GM23248 (cell line): ENCODE results near the gene VIPR2. TPM values are rescaled to one million over a fixed set of nuclear protein-coding genes. Genes with fewer than 3 reads are reported as not detected.

Experiments used
- DNase-seq: peaks from one replicate; pipeline ENCODE4 v3.0.0-alpha.2; 2015
- H2AFZ ChIP-seq: fragments of 200-600 bp; sonication (generic); 2 replicates; pipeline ENCODE4 v1.6.1; 2016; ENCODE audit warnings: antibody characterized with exemption
- H3F3A ChIP-seq: fragments of 200-600 bp; sonication (generic); 2 replicates; pipeline ENCODE4 v1.6.1; 2016; ENCODE audit warnings: mild to moderate bottlenecking, antibody characterized with exemption, mixed run types; ENCODE audit not compliant: insufficient read depth
- H3K27ac ChIP-seq: fragments of 200-600 bp; sonication (generic); 2 replicates; pipeline ENCODE4 v1.5.1; 2016; ENCODE audit warnings: mild to moderate bottlenecking
- H3K27me3 ChIP-seq: fragments of 200-600 bp; sonication (generic); replicated peaks from 2 replicates; pipeline ENCODE4 v1.6.1; 2016; ENCODE audit warnings: mild to moderate bottlenecking; ENCODE audit not compliant: insufficient read depth
- H3K36me3 ChIP-seq: fragments of 200-600 bp; sonication (generic); 2 replicates; pipeline ENCODE4 v1.6.1; 2016; ENCODE audit warnings: low read depth, mild to moderate bottlenecking
- H3K4me1 ChIP-seq: fragments of 200-600 bp; sonication (generic); 2 replicates; pipeline ENCODE4 v1.6.1; 2016; ENCODE audit warnings: mild to moderate bottlenecking; ENCODE audit not compliant: insufficient read depth
- H3K4me2 ChIP-seq: fragments of 200-600 bp; sonication (generic); one replicate; pipeline ENCODE4 v1.6.1; 2016; ENCODE audit warnings: mild to moderate bottlenecking; ENCODE audit not compliant: unreplicated experiment
- H3K4me3 ChIP-seq: fragments of 200-600 bp; sonication (generic); 2 replicates; pipeline ENCODE4 v1.5.1; 2016; ENCODE audit warnings: mild to moderate bottlenecking
- H3K79me2 ChIP-seq: fragments of 200-600 bp; sonication (generic); 2 replicates; pipeline ENCODE4 v1.6.1; 2016; ENCODE audit warnings: mild to moderate bottlenecking; ENCODE audit not compliant: insufficient read depth
- H3K9ac ChIP-seq: fragments of 200-600 bp; sonication (generic); 2 replicates; pipeline ENCODE4 v1.6.1; 2016; ENCODE audit warnings: mild to moderate bottlenecking
- H3K9me2 ChIP-seq: fragments of 200-600 bp; sonication (generic); 2 replicates; pipeline ENCODE4 v1.6.1; 2016; ENCODE audit warnings: mixed run types, mild to moderate bottlenecking, moderate library complexity; ENCODE audit not compliant: insufficient read depth
- H3K9me3 ChIP-seq: fragments of 200-600 bp; sonication (generic); one replicate; pipeline ENCODE4 v1.6.1; 2017; ENCODE audit warnings: low read depth
- H4K20me1 ChIP-seq: fragments of 200-600 bp; sonication (generic); 2 replicates; pipeline ENCODE4 v1.6.0; 2016; ENCODE audit not compliant: insufficient read depth
- EZH2 ChIP-seq: fragments of 200-600 bp; sonication (generic); IDR thresholded peaks from 2 replicates; pipeline ENCODE4 v1.6.1; 2018; ENCODE audit warnings: antibody characterized with exemption, mild to moderate bottlenecking; ENCODE audit not compliant: insufficient read depth, poor library complexity, severe bottlenecking
- EZH2phosphoT487 ChIP-seq: fragments of 200-600 bp; sonication (generic); IDR thresholded peaks from 2 replicates; pipeline ENCODE4 v1.6.1; 2018; ENCODE audit warnings: antibody characterized with exemption, moderate library complexity, mild to moderate bottlenecking, low read depth; ENCODE audit not compliant: insufficient read depth
- WGBS, 2 experiments: methylation state at CpG; one replicate each; pipeline ENCODE4 v1.1.6; 2015 to 2017; ENCODE audit warnings: low lambda C conversion rate in 2 of 2, low coverage in 1 of 2; ENCODE audit errors: missing lambda C conversion rate in 2 of 2; 5-methylcytosine and 5-hydroxymethylcytosine counted together
- in situ Hi-C: fragments of 300-500 bp; cut with MboI; formaldehyde crosslinking; loops from 2 replicates; pipeline ENCODE4 v1.15.0; 2020
- polyA plus RNA-seq: library from polyadenylated mRNA; unstranded; fragments of >200 nt; fragmentation: Nextera tagmentation; extraction: Ambion mirVana; gene quantifications from 2 replicates; pipeline ENCODE4 v1.2.1, GENCODE V29; 2016
- total RNA-seq: library from RNA; depleted of rRNA; stranded (reverse); fragments of >200 nt; shearing (Covaris generic); gene quantifications from 2 replicates; pipeline ENCODE4 v1.2.3, GENCODE V29; 2014

Gene VIPR2
- total and polyA plus RNA-seq, 2 experiments from 2014 or later: not detected

DNA sequence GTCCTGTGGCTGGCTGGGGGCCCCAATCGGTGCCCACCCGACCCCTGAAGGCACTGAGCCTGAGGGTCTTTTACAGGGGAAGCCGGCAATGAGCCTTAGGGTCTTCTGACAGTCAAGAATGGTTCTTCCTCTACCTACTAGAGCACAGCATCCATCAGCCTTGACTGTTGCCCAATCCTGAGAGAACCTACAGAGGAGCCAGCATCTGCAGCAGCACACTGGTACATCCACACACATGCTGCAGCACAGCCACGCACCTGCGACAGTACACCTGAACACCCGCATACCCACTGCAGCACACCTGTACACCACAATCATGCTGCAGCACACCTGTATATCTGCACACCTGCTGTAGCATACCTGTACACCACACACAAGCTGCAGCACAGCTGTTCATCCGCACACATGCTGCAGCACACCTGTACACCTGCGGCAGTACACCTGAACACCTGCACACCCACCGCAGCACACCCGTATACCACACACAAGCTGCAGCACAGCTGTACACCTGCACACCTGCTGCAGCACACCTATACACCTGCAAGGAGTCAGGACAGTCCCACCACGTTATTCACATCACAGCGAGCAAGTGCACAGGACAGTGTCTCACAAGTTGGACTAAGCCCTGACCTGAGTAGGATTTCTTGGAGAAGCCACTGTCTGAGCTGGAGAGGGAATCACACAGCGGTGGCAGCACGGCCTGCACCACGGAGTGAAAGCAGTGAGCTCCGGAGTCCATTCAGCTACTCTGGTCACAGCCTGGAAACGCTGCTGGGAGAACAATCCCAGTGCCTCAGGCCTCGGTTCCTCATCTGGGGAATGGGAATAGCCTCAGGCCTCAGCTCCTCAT, 56.4 kb downstream of the VIPR2 start:
- DNase-seq: no peak
- Histone ChIP-seq H3K27ac (no peak overlapping the region), H3F3A (no peaks in the 10 kb centered on the region), H3K79me2 (no peaks in the 10 kb centered on the region), H3K4me3 (no peak overlapping the region), H2AFZ (no peak overlapping the region), H3K9me3 (no peaks in the 10 kb centered on the region), H3K27me3 (no peaks in the 10 kb centered on the region), H4K20me1 (no peaks in the 10 kb centered on the region), H3K9me2 (no peaks in the 10 kb centered on the region), H3K9ac (no peak overlapping the region), H3K4me2 (no peak overlapping the region), H3K36me3 (no peaks in the 10 kb centered on the region), H3K4me1 (no peaks in the 10 kb centered on the region)
- no peak for TF ChIP-seq EZH2phosphoT487
- TF ChIP-seq EZH2: no peak
- WGBS, 2 experiments: 43 to 47% methylated on average over 18 of the region's 18 CpGs
- in situ Hi-C loops: no loop called here

DNA sequence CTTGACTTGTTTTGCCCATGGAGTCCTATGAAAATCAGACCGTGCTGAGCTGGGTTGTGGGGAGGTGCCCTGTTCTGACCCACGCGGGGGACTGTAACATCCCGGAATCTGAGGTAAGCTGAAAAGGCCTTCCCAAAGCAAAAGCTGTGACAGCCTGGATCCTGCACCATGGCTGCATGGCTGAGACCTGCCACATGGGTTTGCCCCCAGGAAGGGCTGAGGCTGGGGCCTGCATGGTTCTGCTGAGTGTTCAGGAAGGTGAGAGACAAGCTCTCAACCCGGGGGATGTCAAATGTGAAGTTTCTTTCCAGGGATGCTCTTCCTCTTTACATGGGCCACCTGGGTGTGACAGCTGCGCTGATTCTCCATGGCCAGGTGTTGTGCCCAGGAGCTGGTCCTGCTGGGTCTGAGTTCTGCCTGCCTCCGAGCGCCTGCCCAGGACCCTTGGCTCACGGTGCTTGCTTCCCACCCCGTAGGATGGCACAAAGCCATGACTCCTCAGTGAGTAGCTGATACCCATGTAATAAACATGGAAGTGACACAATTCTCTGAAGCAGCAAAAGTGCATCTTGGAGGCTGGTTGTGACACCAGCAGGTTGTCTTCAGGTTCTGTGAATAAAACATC, 58.3 kb downstream of the VIPR2 start:
- DNase-seq: no peak
- WGBS, 2 experiments: 26 to 27% methylated on average over 10 of the region's 10 CpGs
- H3K9me2 ChIP-seq: no peaks in the 10 kb centered on the region

DNA sequence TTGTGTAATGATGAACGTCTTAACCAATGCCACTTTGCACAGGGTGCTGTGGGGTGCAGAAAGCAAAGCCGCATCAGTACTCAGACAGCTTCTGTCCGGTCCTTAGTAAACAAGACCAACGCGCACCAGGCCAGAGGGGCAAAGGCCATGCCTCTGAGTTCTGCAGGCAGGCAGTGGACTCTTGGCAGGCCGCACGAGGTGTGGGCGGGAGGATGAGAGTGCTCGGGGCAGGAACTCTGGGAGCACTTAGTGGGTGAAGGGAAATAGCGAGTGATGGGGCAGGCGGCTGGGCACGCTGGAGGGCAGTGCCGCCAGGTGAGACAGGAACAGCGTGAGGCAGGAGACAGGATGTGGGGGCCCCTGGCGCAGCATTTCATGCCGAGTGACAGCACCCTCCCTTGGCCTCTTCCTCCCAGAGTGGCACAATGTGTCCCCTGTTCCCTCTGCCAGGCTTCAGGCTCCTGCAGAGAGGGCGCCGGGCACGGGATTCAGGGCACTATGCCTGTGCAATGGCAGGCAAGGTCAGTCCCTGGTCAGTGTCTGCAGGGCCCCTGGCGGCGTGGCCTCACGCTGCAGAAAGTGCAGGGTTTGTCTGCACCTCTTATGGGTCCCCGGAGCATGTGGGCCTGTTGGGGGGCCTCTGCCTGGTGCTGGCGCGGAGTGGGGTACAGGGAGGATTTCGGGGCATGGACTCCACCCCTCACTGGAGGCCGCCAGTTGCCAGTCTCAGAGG, 60.4 kb downstream of the VIPR2 start:
- Histone ChIP-seq H3K79me2 (no peaks in the 10 kb centered on the region), H3K27ac (no peak overlapping the region), H2AFZ (no peak overlapping the region), H3K9me2 (no peaks in the 10 kb centered on the region), H3K4me1 (no peaks in the 10 kb centered on the region), H3K36me3 (no peaks in the 10 kb centered on the region), H3K9ac (no peak overlapping the region), H3K27me3 (no peaks in the 10 kb centered on the region), H3K9me3 (no peaks in the 10 kb centered on the region), H3K4me2 (no peak overlapping the region), H3K4me3 (no peak overlapping the region), H3F3A (no peaks in the 10 kb centered on the region), H4K20me1 (no peaks in the 10 kb centered on the region)
- DNase-seq: no peak
- in situ Hi-C loops: no loop called here
- TF ChIP-seq EZH2 (no peak), EZH2phosphoT487 (no peak)
- WGBS, 2 experiments: 45% methylated on average over 27 of the region's 27 CpGs

More for the DNA sequence above, 58.3 kb downstream of the VIPR2 start:
- in situ Hi-C loops: no loop called here
- H3K9me3 ChIP-seq: no peaks in the 10 kb centered on the region
- H3K79me2 ChIP-seq: no peaks in the 10 kb centered on the region
- H3K4me2 ChIP-seq: no peak overlapping the region
- H3K4me1 ChIP-seq: no peaks in the 10 kb centered on the region
- no peaks in the 10 kb centered on the region for H3K36me3 ChIP-seq
- no peak overlapping the region for H3K9ac ChIP-seq
- no peak overlapping the region for H2AFZ ChIP-seq
- TF ChIP-seq EZH2phosphoT487 (no peak), EZH2 (no peak)
- no peak overlapping the region for H3K27ac ChIP-seq
- no peaks in the 10 kb centered on the region for H4K20me1 ChIP-seq
- H3K4me3 ChIP-seq: no peak overlapping the region
- H3F3A ChIP-seq: no peaks in the 10 kb centered on the region
- no peaks in the 10 kb centered on the region for H3K27me3 ChIP-seq

GRCh38 chr7:159083698-159084068, 61.0 kb downstream of the VIPR2 start:
- H3K4me1 ChIP-seq: no peaks in the 10 kb centered on the region
- in situ Hi-C loops: no loop called here
- H3K36me3 ChIP-seq: no peaks in the 10 kb centered on the region
- H2AFZ ChIP-seq: no peak overlapping the region
- H3K79me2 ChIP-seq: no peaks in the 10 kb centered on the region
- H4K20me1 ChIP-seq: no peaks in the 10 kb centered on the region
- H3K4me2 ChIP-seq: no peak overlapping the region
- H3K9ac ChIP-seq: no peak overlapping the region
- no peak for DNase-seq
- no peaks in the 10 kb centered on the region for H3K9me2 ChIP-seq
- no peaks in the 10 kb centered on the region for H3K27me3 ChIP-seq
- TF ChIP-seq EZH2phosphoT487: no peak
- no peak for TF ChIP-seq EZH2
- H3K9me3 ChIP-seq: no peaks in the 10 kb centered on the region
- WGBS, 2 experiments: 27 to 33% methylated on average over 2 of the region's 2 CpGs
- H3K27ac ChIP-seq: no peak overlapping the region
- no peak overlapping the region for H3K4me3 ChIP-seq
- no peaks in the 10 kb centered on the region for H3F3A ChIP-seq
